ENCODE results near the gene CNTN4.

The CNTN4 gene

GRCh38 chr3:2735392-2735894 is 636.8 kb downstream of the CNTN4 start:
- DNase-seq: no peak
- H3K4me2 ChIP-seq (ENCODE audit: low read depth, low read length): no peak overlapping the region
- H3K9me2 ChIP-seq (replicated peaks; ENCODE audit: insufficient read depth, low read length): no peaks in the 10 kb centered on the region

GRCh38 chr3:2741516-2741915 is 642.9 kb downstream of the CNTN4 start:
- DNase-seq: no peak
- H3K27me3 ChIP-seq (replicated peaks; ENCODE audit: insufficient read depth, low read length): no peaks in the 10 kb centered on the region
- H3K9me2 ChIP-seq (replicated peaks; ENCODE audit: insufficient read depth, low read length): no peaks in the 10 kb centered on the region
- no peak for TF ChIP-seq CTCF (IDR thresholded peaks at IDR 0.05; ENCODE audit: low read length)
- TF ChIP-seq EZH2phosphoT487 (IDR thresholded peaks at IDR 0.05; ENCODE audit: low read length): no peak
- TF ChIP-seq EZH2 (optimal IDR thresholded peaks at IDR 0.05; ENCODE audit: low read depth, low read length): no peak
- no peaks in the 10 kb centered on the region for H3F3A ChIP-seq (ENCODE audit: insufficient read depth, low read length)
- no peaks in the 10 kb centered on the region for H4K20me1 ChIP-seq (ENCODE audit: insufficient read depth, low read length)
- no peaks in the 10 kb centered on the region for H3K9me3 ChIP-seq (replicated peaks; ENCODE audit: insufficient read depth, low read length)
- H3K36me3 ChIP-seq (replicated peaks; ENCODE audit: insufficient read depth, low read length): no peaks in the 10 kb centered on the region
- H3K4me2 ChIP-seq (ENCODE audit: low read depth, low read length): peak overlapping the region; percentile 1; the same call in 1 of the 2 replicates
- no peak overlapping the region for H3K9ac ChIP-seq (ENCODE audit: low read length)
- no peak overlapping the region for H3K4me3 ChIP-seq (ENCODE audit: low read length)
- no peak overlapping the region for H2AFZ ChIP-seq (ENCODE audit: low read length)
- no peaks in the 10 kb centered on the region for H3K79me2 ChIP-seq (ENCODE audit: low read length)
- no peaks in the 10 kb centered on the region for H3K4me1 ChIP-seq (ENCODE audit: low read length)
- no peak overlapping the region for H3K27ac ChIP-seq (ENCODE audit: low read length)

More at GRCh38 chr3:2735392-2735894, 636.8 kb downstream of the CNTN4 start:
- no peak overlapping the region for H2AFZ ChIP-seq (ENCODE audit: low read length)
- H4K20me1 ChIP-seq (ENCODE audit: insufficient read depth, low read length): no peaks in the 10 kb centered on the region
- H3K9ac ChIP-seq (ENCODE audit: low read length): no peak overlapping the region
- no peaks in the 10 kb centered on the region for H3K9me3 ChIP-seq (replicated peaks; ENCODE audit: insufficient read depth, low read length)
- TF ChIP-seq EZH2 (optimal IDR thresholded peaks at IDR 0.05; ENCODE audit: low read depth, low read length): no peak
- TF ChIP-seq CTCF (IDR thresholded peaks at IDR 0.05; ENCODE audit: low read length): no peak
- TF ChIP-seq EZH2phosphoT487 (IDR thresholded peaks at IDR 0.05; ENCODE audit: low read length): no peak
- no peaks in the 10 kb centered on the region for H3K4me1 ChIP-seq (ENCODE audit: low read length)
- H3K27me3 ChIP-seq (replicated peaks; ENCODE audit: insufficient read depth, low read length): no peaks in the 10 kb centered on the region
- H3K27ac ChIP-seq (ENCODE audit: low read length): no peak overlapping the region
- H3K4me3 ChIP-seq (ENCODE audit: low read length): no peak overlapping the region
- H3K79me2 ChIP-seq (ENCODE audit: low read length): no peaks in the 10 kb centered on the region
- H3F3A ChIP-seq (ENCODE audit: insufficient read depth, low read length): no peaks in the 10 kb centered on the region
- no peaks in the 10 kb centered on the region for H3K36me3 ChIP-seq (replicated peaks; ENCODE audit: insufficient read depth, low read length)

DNA sequence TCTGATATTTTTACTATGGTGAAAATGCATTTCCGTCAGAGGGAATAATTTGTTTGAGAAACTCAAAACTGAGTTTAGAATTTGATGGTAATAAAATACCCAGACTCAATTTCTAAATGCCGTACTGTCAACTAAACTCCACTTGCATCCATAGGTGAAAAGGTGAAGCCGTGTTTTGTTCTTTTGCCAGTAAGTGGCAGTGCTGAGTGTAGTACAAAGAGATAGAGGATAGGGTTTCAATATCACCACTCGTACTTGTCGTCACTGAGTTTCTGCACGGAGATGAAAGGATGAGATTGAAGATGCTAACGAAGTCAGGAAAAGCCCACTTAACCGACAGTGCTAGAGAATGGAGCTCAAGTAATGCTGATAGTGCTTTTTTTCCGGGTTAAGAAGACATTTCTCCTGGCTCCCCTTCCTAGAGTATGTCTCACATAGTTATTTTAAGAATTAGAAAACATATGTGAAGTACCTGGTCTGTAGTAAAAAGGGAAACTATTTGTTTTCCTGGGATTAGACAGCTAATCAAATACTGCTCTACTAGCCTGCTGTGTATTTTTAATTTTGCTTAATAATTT is 666.4 kb downstream of the CNTN4 start:
- DNase-seq: peak; percentile 53
- Histone ChIP-seq H3K79me2 (ENCODE audit: low read length) (no peaks in the 10 kb centered on the region), H2AFZ (ENCODE audit: low read length) (no peak overlapping the region), H3K4me3 (ENCODE audit: low read length) (0 out of 2 replicates have a peak overlapping the region, but pooled peaks have one; percentile 5), H3K27me3 (replicated peaks; ENCODE audit: insufficient read depth, low read length) (no peaks in the 10 kb centered on the region), H3K9ac (ENCODE audit: low read length) (no peak overlapping the region), H3K9me3 (replicated peaks; ENCODE audit: insufficient read depth, low read length) (no peaks in the 10 kb centered on the region), H3K4me1 (ENCODE audit: low read length) (no peaks in the 10 kb centered on the region), H3F3A (ENCODE audit: insufficient read depth, low read length) (no peaks in the 10 kb centered on the region), H3K4me2 (ENCODE audit: low read depth, low read length) (peak overlapping the region; percentile 34; the same call in 1 of the 2 replicates), H3K36me3 (replicated peaks; ENCODE audit: insufficient read depth, low read length) (no peaks in the 10 kb centered on the region), H4K20me1 (ENCODE audit: insufficient read depth, low read length) (no peaks in the 10 kb centered on the region), H3K9me2 (replicated peaks; ENCODE audit: insufficient read depth, low read length) (no peaks in the 10 kb centered on the region), H3K27ac (ENCODE audit: low read length) (no peak overlapping the region)
- TF ChIP-seq EZH2phosphoT487 (IDR thresholded peaks at IDR 0.05; ENCODE audit: low read length) (no peak), CTCF (IDR thresholded peaks at IDR 0.05; ENCODE audit: low read length) (peak; percentile 49)
